Upper lobe of left lung (tissue), 6 donors: ENCODE measurements around the gene NEUROG3. TPM values are rescaled to one million over a fixed set of nuclear protein-coding genes. Genes with fewer than 3 reads are reported as not detected.

Experiments used
- ATAC-seq, 2 donors: fragments of 200-7000 bp; cut with Tn5 transposase; one replicate each; pipeline ENCODE4 v1.9.1; 2022; ENCODE audit warnings: mild to moderate bottlenecking in 2 of 2, moderate library complexity in 2 of 2; ENCODE audit not compliant: low FRiP score in 2 of 2
- DNase-seq, 2 donors: peaks; one replicate each; pipeline ENCODE4 v3.0.0-alpha.2; 2019 to 2020
- H3K27ac ChIP-seq, 4 donors: fragments of 200-600 bp; sonication (generic); one replicate each; pipeline ENCODE4 v1.5.1; 2016 to 2019
- H3K27me3 ChIP-seq, 4 donors: fragments of 200-600 bp; sonication (generic); one replicate each; pipeline ENCODE4 v1.5.1; 2017 to 2019
- H3K36me3 ChIP-seq, 4 donors: fragments of 200-600 bp; sonication (generic); one replicate each; pipeline ENCODE4 v1.5.1; 2016 to 2019
- H3K4me1 ChIP-seq, 4 donors: fragments of 200-600 bp; sonication (generic); one replicate each; pipeline ENCODE4 v1.5.1; 2018 to 2019
- H3K4me3 ChIP-seq, 4 donors: fragments of 200-600 bp; sonication (generic); one replicate each; pipeline ENCODE4 v1.5.1; 2017 to 2019; ENCODE audit warnings: mild to moderate bottlenecking in 2 of 4, moderate library complexity in 1 of 4
- H3K9me3 ChIP-seq, 4 donors: fragments of 200-600 bp; sonication (generic); one replicate each; pipeline ENCODE4 v1.5.1; 2018 to 2019
- EP300 ChIP-seq, 4 donors: sonication (generic); formaldehyde crosslinking; IDR thresholded peaks; one replicate each; pipeline ENCODE4 v1.5.1; 2017; ENCODE audit warnings: antibody characterized with exemption in 4 of 4, control low read depth in 2 of 4
- POLR2A ChIP-seq, 4 donors: fragments of 450-650 bp; IDR thresholded peaks; one replicate each; pipeline ENCODE4 v1.5.1; 2016 to 2017; ENCODE audit warnings: antibody characterized with exemption in 4 of 4, mild to moderate bottlenecking in 2 of 4
- POLR2AphosphoS5 ChIP-seq, 2 donors: sonication (generic); formaldehyde crosslinking; IDR thresholded peaks; one replicate each; pipeline ENCODE4 v1.5.1; 2017; ENCODE audit warnings: antibody characterized with exemption in 2 of 2
- WGBS, 2 donors: methylation state at CpG; one replicate each; pipeline ENCODE4 v1.1.5; 2017 to 2018; 5-methylcytosine and 5-hydroxymethylcytosine counted together
- total RNA-seq, 6 donors: library from RNA; depleted of rRNA in 4 of 6; stranded (reverse); fragments of >200 nt in 4 of 6; gene quantifications; one replicate each; pipeline versions ENCODE4 v1.1.0 to v1.2.1, GENCODE V29; 2016 to 2021
- TF ChIP-seq, protein P1 (sequence below), 6 experiments: fragments of 450-650 bp in 4 of 6; fragments of 200-600 bp in 2 of 6; sonication (generic) in 2 of 6; IDR thresholded peaks; one replicate each; pipeline ENCODE4 v1.5.1; 2016 to 2019; ENCODE audit warnings: antibody characterized with exemption in 6 of 6
- donor health status: DM: no; HTN: no; CAD: no; lungs with moderate emphysema.
- donor health status: DM: no; HTN: yes; CAD: no; lungs with severe emphysema.

NEUROG3 gene, protein sequence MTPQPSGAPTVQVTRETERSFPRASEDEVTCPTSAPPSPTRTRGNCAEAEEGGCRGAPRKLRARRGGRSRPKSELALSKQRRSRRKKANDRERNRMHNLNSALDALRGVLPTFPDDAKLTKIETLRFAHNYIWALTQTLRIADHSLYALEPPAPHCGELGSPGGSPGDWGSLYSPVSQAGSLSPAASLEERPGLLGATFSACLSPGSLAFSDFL
- total RNA-seq: not detected

DNA sequence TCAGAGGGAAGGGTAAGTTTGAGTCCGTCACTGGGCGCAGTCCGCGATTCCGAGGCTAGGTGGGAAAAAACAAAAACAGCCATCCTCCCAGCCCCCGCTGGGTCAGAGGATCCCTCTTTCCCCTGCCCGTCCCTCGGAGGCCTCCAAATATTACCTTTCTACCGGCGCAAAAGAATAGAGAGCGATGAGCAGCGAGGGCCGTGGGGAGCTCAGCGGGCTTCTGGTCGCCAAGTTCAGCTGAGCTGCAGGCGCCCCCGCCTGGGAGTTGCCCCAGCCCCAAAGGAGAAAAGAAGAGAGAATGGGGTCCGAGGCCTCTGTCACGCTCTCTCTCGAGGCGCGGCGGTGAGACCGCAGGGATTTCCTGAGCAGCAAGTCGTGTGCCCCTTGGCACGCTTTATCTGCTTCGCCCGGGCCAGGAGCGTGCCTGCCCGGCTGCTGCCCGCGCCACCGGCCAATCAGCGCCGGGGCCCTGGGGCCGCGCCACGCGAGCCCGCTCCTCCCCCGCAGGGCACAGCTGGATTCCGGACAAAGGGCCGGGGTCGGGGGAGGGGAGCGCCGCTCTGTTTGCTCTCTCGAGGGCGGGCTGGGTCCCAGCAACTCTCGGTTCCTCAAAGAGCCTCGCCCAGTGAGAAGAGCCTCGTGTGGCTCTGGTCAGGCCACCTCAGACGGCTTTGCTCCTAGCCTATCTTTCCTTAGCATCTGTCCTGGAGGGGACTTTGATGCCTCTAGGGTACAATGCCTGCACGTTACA is at the start of gene NEUROG3:
Gene NEUROG3 (minus strand): TSS at position 367 of the 751 bp plus-strand sequence. CDS start 379 bp downstream, outside the sequence.
- Histone ChIP-seq H3K27me3 (peaks cover 2 to 72% (median 33%) of the 10 kb centered on the region in 4 donors), H3K4me3 (peak within 1 kb of the TSS in 3 of 4 donors; percentile 24 to 41 (median 38)), H3K27ac (no peak within 1 kb of the TSS), H3K9me3 (no peaks in the 10 kb centered on the region), H3K36me3 (no peaks in the 10 kb centered on the region), H3K4me1 (peaks cover 15 to 33% (median 18%) of the 10 kb centered on the region in 4 donors)
- ATAC-seq: peak in 1 of 2 donors; percentile 67
- WGBS, 2 donors: 2% methylated on average over 25 to 53 of the region's 53 CpGs
- TF ChIP-seq EP300 (IDR thresholded peaks at IDR 0.05): no peak
- no peak for TF ChIP-seq POLR2AphosphoS5 (IDR thresholded peaks at IDR 0.05)
- TF ChIP-seq POLR2A (IDR thresholded peaks at IDR 0.05): no peak
- TF ChIP-seq, protein P1, sequence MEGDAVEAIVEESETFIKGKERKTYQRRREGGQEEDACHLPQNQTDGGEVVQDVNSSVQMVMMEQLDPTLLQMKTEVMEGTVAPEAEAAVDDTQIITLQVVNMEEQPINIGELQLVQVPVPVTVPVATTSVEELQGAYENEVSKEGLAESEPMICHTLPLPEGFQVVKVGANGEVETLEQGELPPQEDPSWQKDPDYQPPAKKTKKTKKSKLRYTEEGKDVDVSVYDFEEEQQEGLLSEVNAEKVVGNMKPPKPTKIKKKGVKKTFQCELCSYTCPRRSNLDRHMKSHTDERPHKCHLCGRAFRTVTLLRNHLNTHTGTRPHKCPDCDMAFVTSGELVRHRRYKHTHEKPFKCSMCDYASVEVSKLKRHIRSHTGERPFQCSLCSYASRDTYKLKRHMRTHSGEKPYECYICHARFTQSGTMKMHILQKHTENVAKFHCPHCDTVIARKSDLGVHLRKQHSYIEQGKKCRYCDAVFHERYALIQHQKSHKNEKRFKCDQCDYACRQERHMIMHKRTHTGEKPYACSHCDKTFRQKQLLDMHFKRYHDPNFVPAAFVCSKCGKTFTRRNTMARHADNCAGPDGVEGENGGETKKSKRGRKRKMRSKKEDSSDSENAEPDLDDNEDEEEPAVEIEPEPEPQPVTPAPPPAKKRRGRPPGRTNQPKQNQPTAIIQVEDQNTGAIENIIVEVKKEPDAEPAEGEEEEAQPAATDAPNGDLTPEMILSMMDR (IDR thresholded peaks at IDR 0.05): no peak
- DNase-seq: peak in 1 of 2 donors; percentile 81

DNA sequence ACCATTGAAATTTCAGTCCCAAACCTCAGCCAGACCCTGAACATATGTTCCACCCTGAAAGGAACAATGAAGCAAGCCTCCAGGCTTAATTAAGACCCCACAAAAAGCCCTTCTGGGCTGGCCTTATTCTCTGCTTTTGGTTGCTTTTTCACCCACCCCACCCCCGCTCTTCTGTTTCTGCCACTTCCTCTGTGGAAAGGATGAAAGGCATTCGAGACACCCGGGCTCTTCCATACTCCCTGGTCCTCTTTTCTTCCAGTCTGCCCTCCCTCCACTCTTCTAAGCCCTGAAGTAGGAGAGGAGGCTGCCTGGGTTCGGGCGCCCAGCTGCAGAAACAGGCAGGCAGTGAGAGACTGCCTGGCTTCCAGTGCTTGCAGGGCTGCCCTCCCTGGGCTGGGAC is 47.4 kb upstream of the NEUROG3 start:
- H3K27me3 ChIP-seq: no peaks in the 10 kb centered on the region
- TF ChIP-seq EP300 (IDR thresholded peaks at IDR 0.05) (no peak), POLR2A (IDR thresholded peaks at IDR 0.05) (no peak), POLR2AphosphoS5 (IDR thresholded peaks at IDR 0.05) (no peak)
- TF ChIP-seq, protein P1 (IDR thresholded peaks at IDR 0.05): no peak
- no peaks in the 10 kb centered on the region for H3K36me3 ChIP-seq
- ATAC-seq (no peak), DNase-seq (no peak)
- H3K9me3 ChIP-seq: no peaks in the 10 kb centered on the region
- 39 to 51% methylated on average over 5 of the region's 5 CpGs for WGBS, 2 donors
- no peak overlapping the region for H3K27ac ChIP-seq
- no peaks in the 10 kb centered on the region for H3K4me1 ChIP-seq
- no peak overlapping the region for H3K4me3 ChIP-seq

DNA sequence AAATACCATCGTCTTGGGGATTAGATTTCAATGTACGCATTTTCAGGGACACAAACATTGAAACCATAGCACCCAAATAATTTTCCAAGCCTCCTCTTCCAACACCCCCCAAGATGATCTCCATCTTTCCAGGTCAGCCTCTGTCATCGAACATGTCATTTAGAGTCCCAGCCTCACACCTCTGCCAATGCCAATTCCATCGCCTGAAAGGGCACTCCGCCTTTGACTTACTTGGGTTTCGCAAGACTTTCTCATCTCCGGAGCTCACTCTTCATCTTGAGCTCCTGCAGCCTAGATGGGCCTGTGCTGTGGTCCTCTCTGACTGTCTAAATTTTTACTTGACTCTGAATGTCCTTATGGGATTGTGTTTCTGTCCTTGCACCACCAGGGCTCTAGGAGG is 46.4 kb upstream of the NEUROG3 start:
- Histone ChIP-seq H3K36me3 (no peaks in the 10 kb centered on the region), H3K27ac (no peak overlapping the region), H3K27me3 (no peaks in the 10 kb centered on the region), H3K4me3 (no peak overlapping the region), H3K4me1 (no peaks in the 10 kb centered on the region), H3K9me3 (no peaks in the 10 kb centered on the region)
- ATAC-seq: no peak
- TF ChIP-seq POLR2AphosphoS5 (IDR thresholded peaks at IDR 0.05): no peak
- TF ChIP-seq, protein P1 (IDR thresholded peaks at IDR 0.05): no peak
- TF ChIP-seq EP300 (IDR thresholded peaks at IDR 0.05): no peak
- TF ChIP-seq POLR2A (IDR thresholded peaks at IDR 0.05): no peak
- DNase-seq: no peak
- WGBS, 2 donors: 79 to 80% methylated on average over 7 of the region's 7 CpGs

DNA sequence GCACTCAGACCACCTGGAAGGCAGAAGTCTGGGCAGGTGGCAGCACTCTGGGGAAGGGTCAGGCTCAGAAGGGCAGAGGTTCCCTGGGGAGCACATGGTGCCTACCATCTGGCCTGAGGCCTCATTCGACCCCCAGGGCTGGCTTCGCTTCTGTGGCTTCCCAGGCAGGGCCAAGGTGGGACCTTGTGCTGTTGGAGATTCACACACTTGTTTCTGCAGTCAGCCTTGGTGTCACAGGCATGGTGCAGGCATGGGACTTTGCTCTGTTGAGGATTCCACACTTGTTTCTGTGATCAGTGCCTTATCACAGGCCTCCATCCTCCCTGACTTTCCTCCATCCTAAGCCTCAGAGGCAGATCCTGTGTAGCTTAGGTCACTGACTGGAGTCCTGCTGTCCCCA is 45.5 kb upstream of the NEUROG3 start:
- DNase-seq (peak in 1 of 2 donors; percentile 12), ATAC-seq (no peak)
- H3K4me1 ChIP-seq: no peaks in the 10 kb centered on the region
- H3K4me3 ChIP-seq: no peak overlapping the region
- no peaks in the 10 kb centered on the region for H3K9me3 ChIP-seq
- H3K36me3 ChIP-seq: no peaks in the 10 kb centered on the region
- no CpG with 5 or more reads among the region's 2 CpGs for WGBS, 2 donors
- no peak for TF ChIP-seq POLR2AphosphoS5 (IDR thresholded peaks at IDR 0.05)
- TF ChIP-seq POLR2A (IDR thresholded peaks at IDR 0.05): no peak
- TF ChIP-seq EP300 (IDR thresholded peaks at IDR 0.05): no peak
- TF ChIP-seq, protein P1 (IDR thresholded peaks at IDR 0.05): no peak
- H3K27ac ChIP-seq: no peak overlapping the region
- H3K27me3 ChIP-seq: no peaks in the 10 kb centered on the region
